HepG2 (cell line): ENCODE measurements around the gene JOSD1. TPM values are rescaled to one million over a fixed set of nuclear protein-coding genes. Genes with fewer than 3 reads are reported as not detected.
A peak's percentile ranks its signal among the peaks of the same experiment; 100 is the strongest.

Experiments used
- ATAC-seq: fragments of 200-7000 bp; cut with Tn5 transposase; 3 replicates; pipeline ENCODE4 v1.9.1; 2020; ENCODE audit warnings: mild to moderate bottlenecking, moderate library complexity
- BruUV-seq: library from RNA; stranded (reverse); fragments of 400-500 nt; replicated peaks from 2 replicates; lab custom pipeline; 2021; lab: Mats Ljungman, UMichigan
- CTCF ChIA-PET: fragments of 300-600 bp; formaldehyde crosslinking; extraction: SDS; loops from one replicate; lab custom pipeline; 2021; ENCODE audit warnings: low total read pairs, inconsistent platforms, low intra/inter-chr PET ratio; lab: Yijun Ruan, JAX
- POLR2A ChIA-PET: fragments of 350-600 bp; sonication (Branson Sonifier 250); formaldehyde crosslinking; loops from one replicate; lab custom pipeline; 2020; ENCODE audit warnings: antibody characterized with exemption, inconsistent platforms; lab: Yijun Ruan, JAX
- DNase-seq: peaks from one replicate; pipeline ENCODE4 v3.0.0-alpha.2; 2015; ENCODE audit warnings: low spot score
- FAIRE-seq: peaks from 3 replicates; lab custom pipeline; 2011; peaks lifted over from hg19 to GRCh38; lab: Jason Lieb, UNC
- H2AFZ ChIP-seq: one replicate; pipeline ENCODE4 v1.6.1; 2011; ENCODE audit warnings: low read length, inconsistent platforms
- H3K27ac ChIP-seq: fragments of 300-600 bp; 3 replicates; pipeline ENCODE4 v1.8.0; 2011; ENCODE audit warnings: mixed run types, mild to moderate bottlenecking, mixed read lengths, low read length, inconsistent platforms; ENCODE audit not compliant: insufficient read depth; ENCODE audit errors: extremely low read length
- H3K27me3 ChIP-seq, 2 experiments: fragments of 200-600 bp in 1 of 2; 2 replicates in 1 of 2; 3 replicates in 1 of 2; pipeline versions ENCODE4 v1.6.0 to v1.8.0; 2011; ENCODE audit warnings: low read length in 2 of 2, mild to moderate bottlenecking in 2 of 2, moderate library complexity in 2 of 2, inconsistent platforms in 1 of 2; ENCODE audit not compliant: insufficient read depth in 2 of 2, control insufficient read depth in 1 of 2
- H3K36me3 ChIP-seq, 2 experiments: fragments of 200-600 bp in 1 of 2; replicated peaks in 1 of 2; 2 replicates in 1 of 2; 3 replicates in 1 of 2; pipeline versions ENCODE4 v1.5.1 to v1.8.0; 2011; ENCODE audit warnings: low read length in 2 of 2, inconsistent platforms in 1 of 2; ENCODE audit not compliant: insufficient read depth in 2 of 2, control insufficient read depth in 1 of 2
- H3K4me1 ChIP-seq: 2 replicates; pipeline ENCODE4 v1.5.1; 2012; ENCODE audit warnings: low read length, inconsistent platforms; ENCODE audit not compliant: insufficient read depth
- H3K4me2 ChIP-seq: 2 replicates; pipeline ENCODE4 v1.6.0; 2011; ENCODE audit warnings: low read depth, low read length, inconsistent platforms
- H3K4me3 ChIP-seq, 3 experiments: fragments of 200-600 bp in 1 of 3; sonication (generic), shearing (Covaris generic) in 1 of 3; replicated peaks in 1 of 3; 2 replicates each; pipeline ENCODE4 v1.5.1; 2011 to 2016; ENCODE audit warnings: low read length in 3 of 3, inconsistent platforms in 2 of 3, low read depth in 2 of 3, mild to moderate bottlenecking in 2 of 3, control low read depth in 1 of 3, mixed read lengths in 1 of 3; ENCODE audit not compliant: insufficient read depth in 1 of 3
- H3K79me2 ChIP-seq: one replicate; pipeline ENCODE4 v1.6.1; 2011; ENCODE audit warnings: low read length, inconsistent platforms; ENCODE audit not compliant: insufficient read depth
- H3K9ac ChIP-seq: 2 replicates; pipeline ENCODE4 v1.6.0; 2011; ENCODE audit warnings: mild to moderate bottlenecking, low read depth, low read length, inconsistent platforms; ENCODE audit not compliant: insufficient read depth
- H3K9me3 ChIP-seq: 2 replicates; pipeline ENCODE4 v1.5.1; 2012; ENCODE audit warnings: mild to moderate bottlenecking, low read length
- H4K20me1 ChIP-seq: 2 replicates; pipeline ENCODE4 v1.6.0; 2011; ENCODE audit warnings: inconsistent platforms, mild to moderate bottlenecking, low read length, moderate library complexity; ENCODE audit not compliant: insufficient read depth
- BRCA1 ChIP-seq: sonication (generic); formaldehyde crosslinking; IDR thresholded peaks from 2 replicates; pipeline ENCODE4 v1.4.0; 2020; ENCODE audit warnings: missing genetic modification reagents
- CBX5 ChIP-seq: sonication (generic); formaldehyde crosslinking; IDR thresholded peaks from 2 replicates; pipeline ENCODE4 v1.4.0; 2020; ENCODE audit warnings: missing genetic modification reagents, borderline replicate concordance
- E2F5 ChIP-seq: sonication (generic); formaldehyde crosslinking; conservative IDR thresholded peaks from 2 replicates; pipeline ENCODE4 v1.4.0; 2020; ENCODE audit warnings: missing genetic modification reagents
- FOSL2 ChIP-seq: sonication (generic); formaldehyde crosslinking; IDR thresholded peaks from 2 replicates; pipeline ENCODE4 v1.4.0; 2020; ENCODE audit warnings: missing genetic modification reagents
- MED8 ChIP-seq: sonication (generic); formaldehyde crosslinking; IDR thresholded peaks from 2 replicates; pipeline ENCODE4 v1.8.1; 2023; ENCODE audit warnings: mild to moderate bottlenecking, missing genetic modification reagents; ENCODE audit not compliant: insufficient replicate concordance
- PBX3 ChIP-seq: sonication (generic); formaldehyde crosslinking; IDR thresholded peaks from 2 replicates; pipeline ENCODE4 v1.8.1; 2023; ENCODE audit warnings: missing genetic modification reagents, inconsistent platforms, borderline replicate concordance
- PLSCR1 ChIP-seq: sonication (generic); formaldehyde crosslinking; IDR thresholded peaks from 2 replicates; pipeline ENCODE4 v1.5.0; 2020; ENCODE audit warnings: missing genetic modification reagents, mild to moderate bottlenecking, borderline replicate concordance
- POLR2G ChIP-seq: fragments of 200-400 bp; formaldehyde crosslinking; IDR thresholded peaks from 2 replicates; pipeline ENCODE4 v1.6.1; 2018; ENCODE audit warnings: mild to moderate bottlenecking, low read depth, low read length, moderate library complexity
- PRMT3 ChIP-seq: sonication (generic); formaldehyde crosslinking; IDR thresholded peaks from 2 replicates; pipeline ENCODE4 v1.8.1; 2022; ENCODE audit warnings: low read depth, mild to moderate bottlenecking, moderate library complexity, missing genetic modification reagents, borderline replicate concordance
- RARA ChIP-seq: IDR thresholded peaks from 2 replicates; pipeline ENCODE4 v1.6.1; 2016; ENCODE audit warnings: missing genetic modification reagents, missing compliant biosample characterization
- SIX1 ChIP-seq: sonication (generic); formaldehyde crosslinking; IDR thresholded peaks from 2 replicates; pipeline ENCODE4 v1.4.0; 2020; ENCODE audit warnings: missing genetic modification reagents, borderline replicate concordance
- SNAI1 ChIP-seq: sonication (generic); formaldehyde crosslinking; IDR thresholded peaks from 2 replicates; pipeline ENCODE4 v1.5.0; 2020; ENCODE audit warnings: mild to moderate bottlenecking, missing genetic modification reagents, borderline replicate concordance
- SRY ChIP-seq: sonication (generic); formaldehyde crosslinking; IDR thresholded peaks from 2 replicates; pipeline ENCODE4 v1.8.0; 2022; ENCODE audit warnings: mild to moderate bottlenecking, missing genetic modification reagents
- ZNF33B ChIP-seq: sonication (generic); formaldehyde crosslinking; IDR thresholded peaks from 2 replicates; pipeline ENCODE4 v1.5.1; 2020; ENCODE audit warnings: mild to moderate bottlenecking, missing genetic modification reagents
- ZNF776 ChIP-seq: sonication (generic); formaldehyde crosslinking; IDR thresholded peaks from 2 replicates; pipeline ENCODE4 v1.4.0; 2020; ENCODE audit warnings: mild to moderate bottlenecking, missing genetic modification reagents
- ZSCAN20 ChIP-seq: sonication (generic); formaldehyde crosslinking; IDR thresholded peaks from 2 replicates; pipeline ENCODE4 v1.4.0; 2020; ENCODE audit warnings: missing genetic modification reagents, mild to moderate bottlenecking, borderline replicate concordance
- ZSCAN29 ChIP-seq: sonication (generic); formaldehyde crosslinking; conservative IDR thresholded peaks from 2 replicates; pipeline ENCODE4 v1.4.0; 2020; ENCODE audit warnings: mild to moderate bottlenecking, missing genetic modification reagents
- WGBS: methylation state at CpG from one replicate; pipeline ENCODE4 v1.1.6; 2017; ENCODE audit warnings: low lambda C conversion rate; 5-methylcytosine and 5-hydroxymethylcytosine counted together
- in situ Hi-C: cut with HindIII; loops from 2 replicates; pipeline ENCODE4 v1.10.0; 2017; ENCODE audit warnings: low pct_unique_long_range_greater_than_20kb; ENCODE audit not compliant: extremely low pct_ligation_motif_present
- intact Hi-C: fragments of 100-400 bp; cut with micrococcal nuclease; formaldehyde crosslinking; loops from one replicate; pipeline ENCODE4 v1.10.0; 2022; ENCODE audit not compliant: unreplicated experiment
- polyA plus RNA-seq, 8 experiments: library from polyadenylated mRNA; depleted of rRNA in 3 of 8; stranded (reverse) in 7 of 8; unstranded in 1 of 8; fragments of >200 nt; fragmentation: Illumina TruSeq in 4 of 8; extraction: Trizol in 4 of 8; gene quantifications; 2 replicates each; pipeline versions ENCODE4 v1.2.1 to v1.2.3, GENCODE V29; 2011 to 2016; ENCODE audit warnings: low read depth in 4 of 8, missing spikeins in 1 of 8, mixed read lengths in 1 of 8; ENCODE audit not compliant: insufficient read depth in 1 of 8
- total RNA-seq, 5 experiments: library from RNA; depleted of rRNA; stranded (reverse); fragments of >200 nt; fragmentation: Illumina TruSeq; extraction: Trizol; gene quantifications; 2 replicates each; pipeline ENCODE4 v1.2.3, GENCODE V29; 2016; ENCODE audit warnings: low read depth in 1 of 5

JOSD1 gene
- total and polyA plus RNA-seq, 2 of the 13 experiments (the other 11 are each of a cell fraction or from before 2014, with no cell fraction given) = 31.7 to 38.4 TPM

- TF ChIP-seq CBX5 (CRISPR knock-in tag) (no peak), FOSL2 (CRISPR knock-in tag) (peak; percentile 88), SRY (CRISPR knock-in tag) (no peak), MED8 (CRISPR knock-in tag) (no peak)
- TF ChIP-seq, all 625 proteins: peak for 1
- POLR2A ChIA-PET = interaction anchor here (1.0 to 1.9 kb wide), 4 partner anchors 9 to 37 kb away, joined by 3 to 6 read pairs (median 4); partner anchors contain the start of gene TOMM22
- Histone ChIP-seq H3K4me2 (no peak overlapping the region), H3K9me3 (no peaks in the 10 kb centered on the region), H3K27ac (no peak overlapping the region), H3K36me3 (peaks cover 37 to 64% of the 10 kb centered on the region in 2 experiments), H3K4me1 (no peaks in the 10 kb centered on the region), H2AFZ (no peak overlapping the region), H3K9ac (no peak overlapping the region), H3K27me3 (no peaks in the 10 kb centered on the region), H3K4me3 (no peak overlapping the region), H4K20me1 (peaks cover 27% of the 10 kb centered on the region; the same call in 1 of the 2 replicates), H3K79me2 (peaks cover 24% of the 10 kb centered on the region)
- CTCF ChIA-PET = no interaction called here
- 73% methylated on average over 6 of the region's 6 CpGs for WGBS
- DNase-seq (peak; percentile 47), FAIRE-seq (no peak), ATAC-seq (peak; percentile 88)
- in situ Hi-C loops (no loop called here), intact Hi-C loops (no loop called here)
- no TSS peak for BruUV-seq
These were observed 17.7 kb upstream of the JOSD1 start for GRCh38 chr22:38718414-38718813.

GRCh38 chr22:38717244-38717643 is 16.5 kb upstream of the JOSD1 start:
- DNase-seq (no peak), FAIRE-seq (no peak), ATAC-seq (no peak)
- H3K27ac ChIP-seq = no peak overlapping the region
- POLR2A ChIA-PET = interaction anchor here (1.1 to 1.3 kb wide), 2 partner anchors 8 to 16 kb away, joined by 3 read pairs; no protein-coding TSS in a partner anchor
- H3K9ac ChIP-seq = no peak overlapping the region
- CTCF ChIA-PET = no interaction called here
- no TSS peak for BruUV-seq
- H3K79me2 ChIP-seq = peaks cover 36% of the 10 kb centered on the region
- intact Hi-C loops (no loop called here), in situ Hi-C loops (no loop called here)
- H4K20me1 ChIP-seq = peaks cover 38% of the 10 kb centered on the region
- H3K9me3 ChIP-seq = no peaks in the 10 kb centered on the region
- H3K36me3 ChIP-seq = peaks cover 39 to 59% of the 10 kb centered on the region in 2 experiments
- no peaks in the 10 kb centered on the region for H3K27me3 ChIP-seq
- WGBS = 98% methylated on average over 6 of the region's 6 CpGs
- H3K4me3 ChIP-seq = no peak overlapping the region
- no peak overlapping the region for H2AFZ ChIP-seq
- no peak overlapping the region for H3K4me2 ChIP-seq
- no peaks in the 10 kb centered on the region for H3K4me1 ChIP-seq
- TF ChIP-seq PRMT3 (no peak), PLSCR1 (CRISPR knock-in tag) (no peak), ZSCAN29 (CRISPR knock-in tag) (no peak), BRCA1 (CRISPR knock-in tag) (no peak), SIX1 (CRISPR knock-in tag) (no peak), RARA (no peak), E2F5 (CRISPR knock-in tag) (no peak), PBX3 (CRISPR knock-in tag) (no peak), POLR2G (no peak), SNAI1 (CRISPR knock-in tag) (no peak), ZSCAN20 (no peak), ZNF33B (CRISPR knock-in tag) (no peak), ZNF776 (CRISPR knock-in tag) (no peak)
